ENCODE data around the gene SYT13.

DNA sequence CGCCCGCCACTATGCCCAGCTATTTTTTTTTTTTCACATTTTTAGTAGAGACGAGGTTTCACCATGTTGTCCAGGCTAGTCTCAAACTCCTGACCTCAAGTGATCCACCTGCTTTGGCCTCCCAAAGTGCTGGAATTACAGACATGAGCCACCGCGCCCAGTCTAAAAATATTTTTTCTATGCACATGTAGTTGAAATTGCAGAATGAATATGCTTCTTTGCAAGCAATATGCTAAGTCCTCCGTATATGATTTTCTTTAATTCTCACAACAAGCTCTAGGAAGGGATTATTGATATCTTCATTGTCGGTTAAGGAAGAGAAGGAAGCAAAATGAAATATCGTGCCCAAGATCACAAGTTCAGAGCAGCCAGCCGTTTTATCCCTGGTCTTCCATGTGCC, 30.1 kb upstream of the SYT13 start:
- TF ChIP-seq POLR2A (IDR thresholded peaks at IDR 0.05; ENCODE audit: low read depth, low read length) (no peak), CHD2 (IDR thresholded peaks at IDR 0.05; ENCODE audit: borderline replicate concordance, low read depth, low read length) (no peak), SREBF2 (IDR thresholded peaks at IDR 0.05; ENCODE audit: low read length) (no peak), EZH2 (IDR thresholded peaks at IDR 0.05; ENCODE audit: borderline replicate concordance, control insufficient read depth, low read depth, low read length) (no peak), POLR2AphosphoS5 (IDR thresholded peaks at IDR 0.05; ENCODE audit: low read length) (no peak), SPI1 (IDR thresholded peaks at IDR 0.05; ENCODE audit: borderline replicate concordance, insufficient read depth, low read depth, low read length) (no peak), RAD21 (IDR thresholded peaks at IDR 0.05; ENCODE audit: insufficient read depth, low read depth, low read length) (no peak), YY1 (IDR thresholded peaks at IDR 0.05; ENCODE audit: low read depth, low read length) (no peak)
- TF ChIP-seq, protein P1, sequence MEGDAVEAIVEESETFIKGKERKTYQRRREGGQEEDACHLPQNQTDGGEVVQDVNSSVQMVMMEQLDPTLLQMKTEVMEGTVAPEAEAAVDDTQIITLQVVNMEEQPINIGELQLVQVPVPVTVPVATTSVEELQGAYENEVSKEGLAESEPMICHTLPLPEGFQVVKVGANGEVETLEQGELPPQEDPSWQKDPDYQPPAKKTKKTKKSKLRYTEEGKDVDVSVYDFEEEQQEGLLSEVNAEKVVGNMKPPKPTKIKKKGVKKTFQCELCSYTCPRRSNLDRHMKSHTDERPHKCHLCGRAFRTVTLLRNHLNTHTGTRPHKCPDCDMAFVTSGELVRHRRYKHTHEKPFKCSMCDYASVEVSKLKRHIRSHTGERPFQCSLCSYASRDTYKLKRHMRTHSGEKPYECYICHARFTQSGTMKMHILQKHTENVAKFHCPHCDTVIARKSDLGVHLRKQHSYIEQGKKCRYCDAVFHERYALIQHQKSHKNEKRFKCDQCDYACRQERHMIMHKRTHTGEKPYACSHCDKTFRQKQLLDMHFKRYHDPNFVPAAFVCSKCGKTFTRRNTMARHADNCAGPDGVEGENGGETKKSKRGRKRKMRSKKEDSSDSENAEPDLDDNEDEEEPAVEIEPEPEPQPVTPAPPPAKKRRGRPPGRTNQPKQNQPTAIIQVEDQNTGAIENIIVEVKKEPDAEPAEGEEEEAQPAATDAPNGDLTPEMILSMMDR (IDR thresholded peaks at IDR 0.05 in 2 of 3, conservative IDR thresholded peaks at IDR 0.05 in 1 of 3; ENCODE audit: control insufficient read depth in 2 of 3, extremely low read depth in 1 of 3, insufficient read depth in 1 of 3, low read depth in 3 of 3, low read length in 3 of 3): no peak
- TF ChIP-seq, protein P2, sequence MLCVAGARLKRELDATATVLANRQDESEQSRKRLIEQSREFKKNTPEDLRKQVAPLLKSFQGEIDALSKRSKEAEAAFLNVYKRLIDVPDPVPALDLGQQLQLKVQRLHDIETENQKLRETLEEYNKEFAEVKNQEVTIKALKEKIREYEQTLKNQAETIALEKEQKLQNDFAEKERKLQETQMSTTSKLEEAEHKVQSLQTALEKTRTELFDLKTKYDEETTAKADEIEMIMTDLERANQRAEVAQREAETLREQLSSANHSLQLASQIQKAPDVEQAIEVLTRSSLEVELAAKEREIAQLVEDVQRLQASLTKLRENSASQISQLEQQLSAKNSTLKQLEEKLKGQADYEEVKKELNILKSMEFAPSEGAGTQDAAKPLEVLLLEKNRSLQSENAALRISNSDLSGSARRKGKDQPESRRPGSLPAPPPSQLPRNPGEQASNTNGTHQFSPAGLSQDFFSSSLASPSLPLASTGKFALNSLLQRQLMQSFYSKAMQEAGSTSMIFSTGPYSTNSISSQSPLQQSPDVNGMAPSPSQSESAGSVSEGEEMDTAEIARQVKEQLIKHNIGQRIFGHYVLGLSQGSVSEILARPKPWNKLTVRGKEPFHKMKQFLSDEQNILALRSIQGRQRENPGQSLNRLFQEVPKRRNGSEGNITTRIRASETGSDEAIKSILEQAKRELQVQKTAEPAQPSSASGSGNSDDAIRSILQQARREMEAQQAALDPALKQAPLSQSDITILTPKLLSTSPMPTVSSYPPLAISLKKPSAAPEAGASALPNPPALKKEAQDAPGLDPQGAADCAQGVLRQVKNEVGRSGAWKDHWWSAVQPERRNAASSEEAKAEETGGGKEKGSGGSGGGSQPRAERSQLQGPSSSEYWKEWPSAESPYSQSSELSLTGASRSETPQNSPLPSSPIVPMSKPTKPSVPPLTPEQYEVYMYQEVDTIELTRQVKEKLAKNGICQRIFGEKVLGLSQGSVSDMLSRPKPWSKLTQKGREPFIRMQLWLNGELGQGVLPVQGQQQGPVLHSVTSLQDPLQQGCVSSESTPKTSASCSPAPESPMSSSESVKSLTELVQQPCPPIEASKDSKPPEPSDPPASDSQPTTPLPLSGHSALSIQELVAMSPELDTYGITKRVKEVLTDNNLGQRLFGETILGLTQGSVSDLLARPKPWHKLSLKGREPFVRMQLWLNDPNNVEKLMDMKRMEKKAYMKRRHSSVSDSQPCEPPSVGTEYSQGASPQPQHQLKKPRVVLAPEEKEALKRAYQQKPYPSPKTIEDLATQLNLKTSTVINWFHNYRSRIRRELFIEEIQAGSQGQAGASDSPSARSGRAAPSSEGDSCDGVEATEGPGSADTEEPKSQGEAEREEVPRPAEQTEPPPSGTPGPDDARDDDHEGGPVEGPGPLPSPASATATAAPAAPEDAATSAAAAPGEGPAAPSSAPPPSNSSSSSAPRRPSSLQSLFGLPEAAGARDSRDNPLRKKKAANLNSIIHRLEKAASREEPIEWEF (IDR thresholded peaks at IDR 0.05; ENCODE audit: insufficient replicate concordance, low read depth, low read length): no peak
- TF ChIP-seq, protein P3, sequence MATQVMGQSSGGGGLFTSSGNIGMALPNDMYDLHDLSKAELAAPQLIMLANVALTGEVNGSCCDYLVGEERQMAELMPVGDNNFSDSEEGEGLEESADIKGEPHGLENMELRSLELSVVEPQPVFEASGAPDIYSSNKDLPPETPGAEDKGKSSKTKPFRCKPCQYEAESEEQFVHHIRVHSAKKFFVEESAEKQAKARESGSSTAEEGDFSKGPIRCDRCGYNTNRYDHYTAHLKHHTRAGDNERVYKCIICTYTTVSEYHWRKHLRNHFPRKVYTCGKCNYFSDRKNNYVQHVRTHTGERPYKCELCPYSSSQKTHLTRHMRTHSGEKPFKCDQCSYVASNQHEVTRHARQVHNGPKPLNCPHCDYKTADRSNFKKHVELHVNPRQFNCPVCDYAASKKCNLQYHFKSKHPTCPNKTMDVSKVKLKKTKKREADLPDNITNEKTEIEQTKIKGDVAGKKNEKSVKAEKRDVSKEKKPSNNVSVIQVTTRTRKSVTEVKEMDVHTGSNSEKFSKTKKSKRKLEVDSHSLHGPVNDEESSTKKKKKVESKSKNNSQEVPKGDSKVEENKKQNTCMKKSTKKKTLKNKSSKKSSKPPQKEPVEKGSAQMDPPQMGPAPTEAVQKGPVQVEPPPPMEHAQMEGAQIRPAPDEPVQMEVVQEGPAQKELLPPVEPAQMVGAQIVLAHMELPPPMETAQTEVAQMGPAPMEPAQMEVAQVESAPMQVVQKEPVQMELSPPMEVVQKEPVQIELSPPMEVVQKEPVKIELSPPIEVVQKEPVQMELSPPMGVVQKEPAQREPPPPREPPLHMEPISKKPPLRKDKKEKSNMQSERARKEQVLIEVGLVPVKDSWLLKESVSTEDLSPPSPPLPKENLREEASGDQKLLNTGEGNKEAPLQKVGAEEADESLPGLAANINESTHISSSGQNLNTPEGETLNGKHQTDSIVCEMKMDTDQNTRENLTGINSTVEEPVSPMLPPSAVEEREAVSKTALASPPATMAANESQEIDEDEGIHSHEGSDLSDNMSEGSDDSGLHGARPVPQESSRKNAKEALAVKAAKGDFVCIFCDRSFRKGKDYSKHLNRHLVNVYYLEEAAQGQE (IDR thresholded peaks at IDR 0.05; ENCODE audit: low read depth, low read length): no peak
- TF ChIP-seq, protein P4, sequence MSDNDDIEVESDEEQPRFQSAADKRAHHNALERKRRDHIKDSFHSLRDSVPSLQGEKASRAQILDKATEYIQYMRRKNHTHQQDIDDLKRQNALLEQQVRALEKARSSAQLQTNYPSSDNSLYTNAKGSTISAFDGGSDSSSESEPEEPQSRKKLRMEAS (IDR thresholded peaks at IDR 0.05; ENCODE audit: low read depth, low read length): no peak
- TF ChIP-seq, protein P5, sequence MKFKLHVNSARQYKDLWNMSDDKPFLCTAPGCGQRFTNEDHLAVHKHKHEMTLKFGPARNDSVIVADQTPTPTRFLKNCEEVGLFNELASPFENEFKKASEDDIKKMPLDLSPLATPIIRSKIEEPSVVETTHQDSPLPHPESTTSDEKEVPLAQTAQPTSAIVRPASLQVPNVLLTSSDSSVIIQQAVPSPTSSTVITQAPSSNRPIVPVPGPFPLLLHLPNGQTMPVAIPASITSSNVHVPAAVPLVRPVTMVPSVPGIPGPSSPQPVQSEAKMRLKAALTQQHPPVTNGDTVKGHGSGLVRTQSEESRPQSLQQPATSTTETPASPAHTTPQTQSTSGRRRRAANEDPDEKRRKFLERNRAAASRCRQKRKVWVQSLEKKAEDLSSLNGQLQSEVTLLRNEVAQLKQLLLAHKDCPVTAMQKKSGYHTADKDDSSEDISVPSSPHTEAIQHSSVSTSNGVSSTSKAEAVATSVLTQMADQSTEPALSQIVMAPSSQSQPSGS (IDR thresholded peaks at IDR 0.05; ENCODE audit: low read length): no peak
- TF ChIP-seq, protein P6, sequence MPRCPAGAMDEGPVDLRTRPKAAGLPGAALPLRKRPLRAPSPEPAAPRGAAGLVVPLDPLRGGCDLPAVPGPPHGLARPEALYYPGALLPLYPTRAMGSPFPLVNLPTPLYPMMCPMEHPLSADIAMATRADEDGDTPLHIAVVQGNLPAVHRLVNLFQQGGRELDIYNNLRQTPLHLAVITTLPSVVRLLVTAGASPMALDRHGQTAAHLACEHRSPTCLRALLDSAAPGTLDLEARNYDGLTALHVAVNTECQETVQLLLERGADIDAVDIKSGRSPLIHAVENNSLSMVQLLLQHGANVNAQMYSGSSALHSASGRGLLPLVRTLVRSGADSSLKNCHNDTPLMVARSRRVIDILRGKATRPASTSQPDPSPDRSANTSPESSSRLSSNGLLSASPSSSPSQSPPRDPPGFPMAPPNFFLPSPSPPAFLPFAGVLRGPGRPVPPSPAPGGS (IDR thresholded peaks at IDR 0.05; ENCODE audit: borderline replicate concordance, insufficient read depth, low read depth, low read length, poor library complexity, severe bottlenecking): no peak

Measured in GM12878 (cell line).